GM23338 (cell line): ENCODE measurements around the gene GRIN2A.

Experiments
- CREB1 ChIP-seq: fragments of 250-450 bp; sonication (Bioruptor Pico); IDR thresholded peaks from 2 replicates; pipeline ENCODE4 v1.5.0; 2020; ENCODE audit warnings: low read depth, mild to moderate bottlenecking, moderate library complexity
- CTCF ChIP-seq, 2 experiments: fragments of 200-600 bp in 1 of 2; sonication (generic) in 1 of 2; conservative IDR thresholded peaks; 2 replicates each; pipeline versions ENCODE4 v1.5.1 to v1.6.1; 2016 to 2017; ENCODE audit warnings: antibody characterized with exemption in 2 of 2, low read depth in 2 of 2, mild to moderate bottlenecking in 2 of 2, moderate library complexity in 1 of 2
- ETS1 ChIP-seq: IDR thresholded peaks from 2 replicates; pipeline ENCODE4 v1.6.1; 2016; ENCODE audit warnings: antibody characterized with exemption
- EZH2 ChIP-seq: fragments of 200-600 bp; sonication (generic); IDR thresholded peaks from one replicate; pipeline ENCODE4 v1.8.0; 2017; ENCODE audit warnings: antibody characterized with exemption, mild to moderate bottlenecking, low read depth; ENCODE audit not compliant: unreplicated experiment
- REST ChIP-seq: IDR thresholded peaks from one replicate; pipeline ENCODE4 v1.6.1; 2018; ENCODE audit warnings: antibody characterized with exemption; ENCODE audit not compliant: unreplicated experiment
- ZNF331 ChIP-seq: fragments of 250-450 bp; sonication (Bioruptor Pico); IDR thresholded peaks from 2 replicates; pipeline ENCODE4 v1.5.0; 2020; ENCODE audit warnings: low read depth, mild to moderate bottlenecking, moderate library complexity

GRCh38 chr16:10220942-10221341 lies 38.7 kb upstream of the GRIN2A start:
- no peak for TF ChIP-seq CTCF (conservative IDR thresholded peaks at IDR 0.05; ENCODE audit: low read depth in 2 of 2)
- TF ChIP-seq EZH2: no peak
- no peak for TF ChIP-seq ETS1
- TF ChIP-seq REST: no peak
- no peak for TF ChIP-seq ZNF331 (CRISPR knock-in tag)
- TF ChIP-seq CREB1: no peak
